IPS-18a (cell line): ENCODE data around the gene TSPAN31.

Experiments
- H3K27ac ChIP-seq: one replicate; pipeline ENCODE4 v1.5.1; 2013; ENCODE audit warnings: low read length
- H3K27me3 ChIP-seq: one replicate; pipeline ENCODE4 v1.6.1; 2013; ENCODE audit warnings: mild to moderate bottlenecking, low read length; ENCODE audit not compliant: control insufficient read depth, insufficient read depth
- H3K36me3 ChIP-seq: one replicate; pipeline ENCODE4 v1.6.1; 2013; ENCODE audit warnings: low read depth, low read length; ENCODE audit not compliant: control insufficient read depth
- H3K4me1 ChIP-seq: one replicate; pipeline ENCODE4 v1.6.1; 2013; ENCODE audit warnings: low read depth, low read length; ENCODE audit not compliant: control insufficient read depth
- H3K4me3 ChIP-seq: one replicate; pipeline ENCODE4 v1.5.1; 2013; ENCODE audit warnings: low read length
- H3K9ac ChIP-seq: one replicate; pipeline ENCODE4 v1.6.1; 2013; ENCODE audit warnings: mild to moderate bottlenecking, low read length, moderate library complexity
- H3K9me3 ChIP-seq: one replicate; pipeline ENCODE4 v1.6.1; 2013; ENCODE audit warnings: low read depth, low read length; ENCODE audit not compliant: control insufficient read depth

TSPAN31 gene

DNA sequence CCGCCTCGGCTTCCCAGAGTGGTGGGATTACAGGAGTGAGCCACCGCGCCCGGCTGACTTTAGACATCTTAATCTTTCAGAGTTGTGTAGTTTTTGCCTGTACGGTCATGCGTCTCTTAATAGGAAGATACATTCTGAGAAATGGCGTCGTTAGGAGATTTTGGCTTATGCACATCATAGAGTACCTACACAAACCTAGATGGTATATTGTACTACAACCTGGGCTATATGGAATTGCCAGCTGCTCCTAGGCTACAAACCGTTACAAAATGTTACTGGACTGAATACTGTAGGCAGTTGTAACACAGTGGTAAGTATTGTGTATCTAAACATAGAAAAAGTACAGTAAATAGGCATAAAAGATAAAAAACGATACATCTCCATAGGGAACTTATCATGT, 39.0 kb downstream of the TSPAN31 start:
- H3K27ac ChIP-seq: no peak overlapping the region
- H3K36me3 ChIP-seq: peaks cover 28% of the 10 kb centered on the region
- H3K9ac ChIP-seq: no peak overlapping the region
- no peak overlapping the region for H3K4me3 ChIP-seq
- no peaks in the 10 kb centered on the region for H3K4me1 ChIP-seq
- H3K27me3 ChIP-seq: no peaks in the 10 kb centered on the region
- H3K9me3 ChIP-seq: no peaks in the 10 kb centered on the region

GRCh38 chr12:57793920-57794319, 49.1 kb downstream of the TSPAN31 start:
- Histone ChIP-seq H3K36me3 (peaks cover 51% of the 10 kb centered on the region), H3K27ac (no peak overlapping the region), H3K27me3 (no peaks in the 10 kb centered on the region), H3K9me3 (no peaks in the 10 kb centered on the region), H3K9ac (no peak overlapping the region), H3K4me3 (no peak overlapping the region), H3K4me1 (no peaks in the 10 kb centered on the region)

- no peak overlapping the region for H3K9ac ChIP-seq
- no peaks in the 10 kb centered on the region for H3K27me3 ChIP-seq
- no peaks in the 10 kb centered on the region for H3K4me1 ChIP-seq
- no peaks in the 10 kb centered on the region for H3K9me3 ChIP-seq
- H3K36me3 ChIP-seq: peaks cover 49% of the 10 kb centered on the region
- H3K27ac ChIP-seq: no peak overlapping the region
- H3K4me3 ChIP-seq: no peak overlapping the region
These were observed 50.5 kb downstream of the TSPAN31 start for GRCh38 chr12:57795354-57795753.

DNA sequence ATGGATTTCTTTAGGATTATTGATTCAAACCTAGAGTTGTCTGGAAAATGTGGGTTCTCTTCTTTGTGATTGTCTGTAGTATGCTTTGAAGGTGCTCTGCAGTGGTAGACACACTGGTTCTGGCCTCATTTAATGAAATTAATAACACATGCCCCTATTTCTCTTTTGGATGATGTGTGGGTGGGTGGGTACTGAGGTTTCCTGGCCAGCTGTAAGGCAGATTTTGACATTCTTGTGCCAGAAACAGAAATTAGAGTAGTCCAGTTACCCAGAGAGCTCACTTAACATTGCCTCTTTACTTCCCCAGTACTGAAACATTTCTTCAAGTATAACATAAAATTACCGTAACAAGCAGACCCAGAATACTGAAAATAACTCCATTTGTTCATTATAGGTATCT, 52.2 kb downstream of the TSPAN31 start:
- no peak overlapping the region for H3K27ac ChIP-seq
- H3K4me3 ChIP-seq: no peak overlapping the region
- H3K9me3 ChIP-seq: no peaks in the 10 kb centered on the region

DNA sequence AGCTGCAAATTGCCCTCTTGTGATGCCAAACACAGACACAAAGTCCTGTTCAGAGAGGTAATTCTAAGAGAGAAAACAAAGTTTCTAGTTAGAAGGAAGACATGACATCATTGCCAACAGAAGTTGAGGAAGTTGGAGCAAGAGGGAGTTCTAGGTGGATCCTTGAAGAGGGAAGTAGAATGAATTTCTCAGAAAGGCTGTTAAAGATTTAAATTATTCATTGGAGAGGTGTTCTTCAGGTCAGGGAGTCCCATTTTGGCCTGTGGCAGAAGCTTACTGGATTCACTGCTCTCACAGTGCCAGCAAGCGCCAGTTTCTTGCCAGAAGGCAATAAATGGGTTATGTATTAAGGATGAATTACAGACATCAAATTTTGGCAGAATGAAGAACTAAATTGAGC, 53.1 kb downstream of the TSPAN31 start:
- Histone ChIP-seq H3K27ac (no peak overlapping the region), H3K27me3 (no peaks in the 10 kb centered on the region), H3K4me1 (no peaks in the 10 kb centered on the region), H3K9ac (no peak overlapping the region), H3K4me3 (no peak overlapping the region), H3K9me3 (no peaks in the 10 kb centered on the region), H3K36me3 (peaks cover 33% of the 10 kb centered on the region)

More for the DNA sequence above, 52.2 kb downstream of the TSPAN31 start:
- H3K27me3 ChIP-seq: no peaks in the 10 kb centered on the region
- no peak overlapping the region for H3K9ac ChIP-seq
- no peaks in the 10 kb centered on the region for H3K4me1 ChIP-seq
- H3K36me3 ChIP-seq: peaks cover 40% of the 10 kb centered on the region
